Dendritic cell treated with granulocyte-macrophage colony-stimulating factor and Interleukin-4, amounts not matched to agents 40 ng/mL and 50 ng/mL, for 4 days (primary cell): ENCODE measurements around the gene CFB.
"Not testable (repeated sequence)": the region's sequence is repeated elsewhere in the genome, so short reads cannot be mapped to it uniquely, and the experiment has no call there.

Experiments
- H3K27ac Mint-ChIP-seq: one replicate; pipeline ENCODE4 v1.8.0; 2022; ENCODE audit warnings: mild to moderate bottlenecking, mixed read lengths
- H3K27me3 Mint-ChIP-seq: one replicate; pipeline ENCODE4 v1.8.0; 2022; ENCODE audit warnings: mild to moderate bottlenecking, mixed read lengths
- H3K36me3 Mint-ChIP-seq: one replicate; pipeline ENCODE4 v1.8.0; 2022; ENCODE audit warnings: low read depth, mixed read lengths
- H3K4me1 Mint-ChIP-seq: one replicate; pipeline ENCODE4 v1.8.0; 2022; ENCODE audit warnings: low read depth, mixed read lengths
- H3K4me3 Mint-ChIP-seq: one replicate; pipeline ENCODE4 v1.8.0; 2022; ENCODE audit warnings: mild to moderate bottlenecking, moderate library complexity, mixed read lengths
- H3K9me3 Mint-ChIP-seq: one replicate; pipeline ENCODE4 v1.8.0; 2022; ENCODE audit warnings: mixed read lengths
- intact Hi-C: fragments of 100-400 bp; cut with micrococcal nuclease; formaldehyde crosslinking; loops from one replicate; pipeline ENCODE4 v1.15.0; 2022

The CFB gene

GRCh38 chr6:31927242-31927862 is 18.5 kb upstream of the CFB start, which contains the start of gene C2:
C2 (plus strand) TSS chr6:31927717; CDS start chr6:31927753, 36 bp downstream.
- Mint-ChIP-seq H3K27me3 (no peaks in the 10 kb centered on the region), H3K27ac (peak within 1 kb of the TSS; percentile 93), H3K36me3 (peaks cover 21% of the 10 kb centered on the region), H3K9me3 (no peaks in the 10 kb centered on the region), H3K4me1 (peaks cover 54% of the 10 kb centered on the region), H3K4me3 (peak within 1 kb of the TSS; percentile 90)
- intact Hi-C loops = no loop called here

- peaks cover 47% of the 10 kb centered on the region for H3K4me1 Mint-ChIP-seq
- intact Hi-C loops = no loop called here
- peaks cover 28% of the 10 kb centered on the region for H3K36me3 Mint-ChIP-seq
- peak overlapping the region; percentile 90 for H3K4me3 Mint-ChIP-seq
- H3K27me3 Mint-ChIP-seq = peaks cover 3% of the 10 kb centered on the region
- peak overlapping the region; percentile 93 for H3K27ac Mint-ChIP-seq
- H3K9me3 Mint-ChIP-seq = no peaks in the 10 kb centered on the region
Observed at GRCh38 chr6:31927863-31928671, 17.8 kb upstream of the CFB start.

- Mint-ChIP-seq H3K36me3 (peaks cover 33% of the 10 kb centered on the region), H3K27ac (peak overlapping the region; percentile 69)
- intact Hi-C loops = no loop called here
Observed at GRCh38 chr6:31928672-31928939, 17.3 kb upstream of the CFB start.

GRCh38 chr6:31930962-31931361 is 14.9 kb upstream of the CFB start:
- H3K27me3 Mint-ChIP-seq = peaks cover 13% of the 10 kb centered on the region
- peaks cover 55% of the 10 kb centered on the region for H3K4me1 Mint-ChIP-seq
- H3K27ac Mint-ChIP-seq = no peak overlapping the region
- intact Hi-C loops = no loop called here
- H3K4me3 Mint-ChIP-seq = no peak overlapping the region
- no peaks in the 10 kb centered on the region for H3K9me3 Mint-ChIP-seq
- peaks cover 57% of the 10 kb centered on the region for H3K36me3 Mint-ChIP-seq

More at GRCh38 chr6:31928672-31928939, 17.3 kb upstream of the CFB start:
- peak overlapping the region; percentile 90 for H3K4me3 Mint-ChIP-seq
- H3K9me3 Mint-ChIP-seq = no peaks in the 10 kb centered on the region
- peaks cover 48% of the 10 kb centered on the region for H3K4me1 Mint-ChIP-seq
- H3K27me3 Mint-ChIP-seq = peaks cover 7% of the 10 kb centered on the region

GRCh38 chr6:31932137-31932536 is 13.8 kb upstream of the CFB start:
- intact Hi-C loops, H3K9me3 Mint-ChIP-seq, H3K27ac Mint-ChIP-seq, H3K4me3 Mint-ChIP-seq: not testable (repeated sequence)
- peaks cover 13% of the 10 kb centered on the region for H3K27me3 Mint-ChIP-seq
- peaks cover 69% of the 10 kb centered on the region for H3K36me3 Mint-ChIP-seq
- peaks cover 52% of the 10 kb centered on the region for H3K4me1 Mint-ChIP-seq

- Mint-ChIP-seq H3K4me1 (peaks cover 38% of the 10 kb centered on the region), H3K36me3 (peaks cover 72% of the 10 kb centered on the region), H3K27ac (peak overlapping the region; percentile 4), H3K4me3 (no peak overlapping the region), H3K9me3 (no peaks in the 10 kb centered on the region), H3K27me3 (peaks cover 13% of the 10 kb centered on the region)
- intact Hi-C loops = no loop called here
Observed at GRCh38 chr6:31933537-31933936, 12.4 kb upstream of the CFB start.

- H3K4me3 Mint-ChIP-seq = no peak overlapping the region
- no peaks in the 10 kb centered on the region for H3K9me3 Mint-ChIP-seq
- H3K27me3 Mint-ChIP-seq = peaks cover 13% of the 10 kb centered on the region
- H3K27ac Mint-ChIP-seq = no peak overlapping the region
- peaks cover 86% of the 10 kb centered on the region for H3K36me3 Mint-ChIP-seq
- intact Hi-C loops = no loop called here
- peaks cover 32% of the 10 kb centered on the region for H3K4me1 Mint-ChIP-seq
Observed at GRCh38 chr6:31935021-31935420, 10.9 kb upstream of the CFB start.

GRCh38 chr6:31935823-31936222 is 10.1 kb upstream of the CFB start:
- H3K4me3 Mint-ChIP-seq = no peak overlapping the region
- H3K9me3 Mint-ChIP-seq = no peaks in the 10 kb centered on the region
- no peak overlapping the region for H3K27ac Mint-ChIP-seq
- H3K27me3 Mint-ChIP-seq = peaks cover 16% of the 10 kb centered on the region
- H3K4me1 Mint-ChIP-seq = peaks cover 31% of the 10 kb centered on the region
- intact Hi-C loops = no loop called here
- peaks cover 87% of the 10 kb centered on the region for H3K36me3 Mint-ChIP-seq

GRCh38 chr6:31940256-31940664 is 5.6 kb upstream of the CFB start:
- intact Hi-C loops = no loop called here
- Mint-ChIP-seq H3K4me3 (no peak overlapping the region), H3K27me3 (peaks cover 28% of the 10 kb centered on the region), H3K27ac (no peak overlapping the region), H3K9me3 (no peaks in the 10 kb centered on the region), H3K36me3 (peaks cover 94% of the 10 kb centered on the region), H3K4me1 (peaks cover 36% of the 10 kb centered on the region)

GRCh38 chr6:31943742-31944141 is 2.2 kb upstream of the CFB start:
- Mint-ChIP-seq H3K27ac (no peak overlapping the region), H3K4me1 (peaks cover 68% of the 10 kb centered on the region), H3K4me3 (no peak overlapping the region), H3K27me3 (peaks cover 36% of the 10 kb centered on the region), H3K9me3 (no peaks in the 10 kb centered on the region), H3K36me3 (peaks cover 98% of the 10 kb centered on the region)
- intact Hi-C loops = no loop called here

- H3K4me3 Mint-ChIP-seq = peak overlapping the region; percentile 52
- intact Hi-C loops = no loop called here
- H3K27ac Mint-ChIP-seq = peak overlapping the region; percentile 78
Observed at GRCh38 chr6:31945154-31945506, 765 bp upstream of the CFB start.

GRCh38 chr6:31946370-31946885 is 533 bp downstream of the CFB start:
- Mint-ChIP-seq H3K36me3 (peaks cover 99% of the 10 kb centered on the region), H3K27ac (peak overlapping the region; percentile 78), H3K4me3 (no peak overlapping the region), H3K27me3 (peaks cover 32% of the 10 kb centered on the region), H3K9me3 (no peaks in the 10 kb centered on the region), H3K4me1 (peaks cover 69% of the 10 kb centered on the region)
- intact Hi-C loops = no loop called here

More at GRCh38 chr6:31945154-31945506, 765 bp upstream of the CFB start:
- peaks cover 99% of the 10 kb centered on the region for H3K36me3 Mint-ChIP-seq
- no peaks in the 10 kb centered on the region for H3K9me3 Mint-ChIP-seq
- peaks cover 36% of the 10 kb centered on the region for H3K27me3 Mint-ChIP-seq
- H3K4me1 Mint-ChIP-seq = peaks cover 76% of the 10 kb centered on the region

GRCh38 chr6:31947070-31947675 is 1.3 kb downstream of the CFB start:
- no peak overlapping the region for H3K27ac Mint-ChIP-seq
- peaks cover 69% of the 10 kb centered on the region for H3K4me1 Mint-ChIP-seq

GRCh38 chr6:31947864-31948263 is 2.0 kb downstream of the CFB start:
- peaks cover 97% of the 10 kb centered on the region for H3K36me3 Mint-ChIP-seq
- intact Hi-C loops = no loop called here
- H3K27me3 Mint-ChIP-seq = peaks cover 21% of the 10 kb centered on the region
- no peak overlapping the region for H3K4me3 Mint-ChIP-seq
- H3K9me3 Mint-ChIP-seq = no peaks in the 10 kb centered on the region
- peaks cover 67% of the 10 kb centered on the region for H3K4me1 Mint-ChIP-seq
- no peak overlapping the region for H3K27ac Mint-ChIP-seq

More at GRCh38 chr6:31947070-31947675, 1.3 kb downstream of the CFB start:
- intact Hi-C loops = no loop called here
- Mint-ChIP-seq H3K4me3 (no peak overlapping the region), H3K36me3 (peaks cover 98% of the 10 kb centered on the region), H3K27me3 (peaks cover 28% of the 10 kb centered on the region), H3K9me3 (no peaks in the 10 kb centered on the region)
